ENCODE results near the gene RYR3.

The RYR3 gene

DNA sequence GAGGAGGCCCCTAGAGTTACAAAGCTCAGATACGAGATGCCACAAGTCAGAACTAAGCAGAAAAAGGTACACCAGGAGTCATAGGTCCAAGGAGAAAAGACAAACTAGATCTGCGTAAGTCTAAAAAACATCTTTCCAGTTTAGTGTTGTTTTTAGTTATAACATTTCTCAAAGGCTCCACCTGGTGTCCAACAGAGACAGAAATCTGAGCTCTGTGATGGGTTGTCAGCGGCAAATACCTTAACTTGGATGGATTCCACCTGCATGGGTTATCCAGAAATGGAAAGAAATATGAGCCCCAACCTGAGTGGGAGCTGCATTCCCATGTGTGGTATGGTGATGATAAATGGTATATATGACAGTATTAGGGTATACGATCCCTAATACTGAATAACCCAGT, 418.9 kb downstream of the RYR3 start:
- no peak for DNase-seq

GRCh38 chr15:33730815-33731214, 420.0 kb downstream of the RYR3 start:
- DNase-seq, result no peak

DNA sequence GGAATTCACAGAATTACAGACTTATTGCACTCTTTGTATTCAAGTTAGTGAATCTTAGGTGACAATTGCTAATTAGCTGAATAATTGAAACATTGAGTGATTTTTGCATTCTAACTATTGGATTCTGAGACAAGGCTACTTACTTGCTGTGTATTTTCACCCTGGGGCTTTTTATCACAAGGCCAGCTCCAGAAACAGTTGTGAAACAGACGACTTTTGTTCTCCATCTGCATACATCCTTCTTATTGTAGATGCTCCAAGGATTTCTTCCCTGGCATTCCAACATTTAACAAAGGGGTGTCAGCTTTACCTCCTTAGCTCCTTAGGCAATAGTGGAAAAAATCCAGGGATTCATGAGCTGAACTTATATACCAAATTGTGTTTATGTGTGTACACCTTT, 424.4 kb downstream of the RYR3 start:
- no peak for DNase-seq

GRCh38 chr15:33735637-33736247, 425.0 kb downstream of the RYR3 start:
- DNase-seq, result no peak

GRCh38 chr15:33737687-33738601, 427.2 kb downstream of the RYR3 start:
- DNase-seq, result no peak

- DNase-seq, result no peak
Observed at GRCh38 chr15:33738941-33739664, 428.3 kb downstream of the RYR3 start.

DNA sequence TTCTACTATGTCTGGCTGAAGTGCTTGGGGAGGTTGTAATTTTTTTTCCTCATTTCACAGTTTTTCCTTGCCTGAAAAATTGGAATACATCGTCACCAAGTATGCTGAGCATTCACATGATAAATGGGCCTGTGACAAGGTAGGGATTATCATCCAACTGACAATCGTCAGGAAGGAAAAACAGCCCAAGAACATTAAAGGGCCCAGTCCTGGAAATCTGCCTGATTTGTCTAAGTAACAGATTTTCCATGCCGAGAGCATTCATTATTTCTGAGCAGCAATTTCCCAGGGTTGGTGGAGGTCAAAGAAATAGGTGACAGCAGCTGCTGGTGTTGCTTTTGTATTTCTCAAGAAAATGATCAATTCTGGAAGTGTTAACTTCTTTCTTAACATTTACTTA, 431.5 kb downstream of the RYR3 start:
- DNase-seq, result no peak

DNA sequence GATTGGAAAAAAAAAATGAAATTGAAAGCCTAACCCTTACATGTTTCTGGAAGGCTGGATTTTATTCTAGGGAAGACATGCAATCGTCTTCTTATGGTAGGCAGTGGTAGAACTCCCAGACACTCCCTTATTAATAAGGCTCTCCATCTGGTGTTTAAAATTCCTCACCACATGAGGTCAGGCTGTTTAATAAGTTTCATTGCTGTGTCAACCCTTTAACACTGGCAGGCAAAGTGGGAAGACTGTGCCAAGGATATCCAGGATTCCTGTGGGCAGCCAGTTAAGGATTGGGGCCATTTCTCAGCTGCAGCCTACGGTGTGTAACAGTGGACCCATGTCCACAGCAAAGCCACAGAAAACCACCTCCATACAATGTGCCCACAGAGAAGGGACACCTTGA, 432.0 kb downstream of the RYR3 start:
- no peak for DNase-seq

DNA sequence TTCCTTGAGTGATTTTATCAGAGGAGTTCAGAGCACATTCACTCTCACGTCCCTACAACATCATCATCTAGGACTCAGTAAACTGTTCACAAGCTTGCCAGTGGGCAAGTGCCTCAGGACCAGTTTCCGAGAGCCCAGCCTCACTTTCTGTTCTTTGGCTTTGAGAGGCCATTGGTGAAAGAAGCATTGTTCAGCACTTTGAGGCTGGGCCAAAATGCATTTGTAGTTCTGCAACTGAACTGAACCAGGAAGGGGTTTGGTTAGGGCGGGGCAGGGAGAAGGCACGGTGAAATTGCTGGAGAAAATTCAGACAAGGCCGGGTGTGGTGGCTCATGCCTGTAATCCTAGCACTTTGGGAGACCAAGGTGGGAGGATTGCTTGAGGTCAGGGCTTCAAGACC, 435.4 kb downstream of the RYR3 start:
- DNase-seq, result no peak

DNA sequence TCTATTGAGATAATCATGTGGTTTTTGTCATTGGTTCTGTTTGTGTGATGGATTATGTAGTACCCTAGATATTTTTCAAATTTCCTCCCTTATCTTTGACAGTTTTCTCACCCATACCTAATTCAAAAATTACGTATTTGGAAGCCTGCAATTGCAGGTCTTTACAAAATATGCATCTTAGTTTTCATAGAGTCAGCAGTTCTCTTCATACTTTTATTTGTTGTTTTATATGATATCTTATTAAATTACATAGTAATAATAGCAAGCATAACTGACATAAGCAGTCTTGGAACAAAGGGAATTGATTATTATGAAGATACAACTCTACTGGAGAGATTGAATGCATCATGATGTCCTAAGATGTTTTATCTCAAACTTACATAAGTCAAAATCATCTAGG, 442.2 kb downstream of the RYR3 start:
- no peak for DNase-seq

- no peak for DNase-seq
Observed at GRCh38 chr15:33754242-33754641, 443.5 kb downstream of the RYR3 start.

- no peak for DNase-seq
Observed at GRCh38 chr15:33756961-33757360, 446.2 kb downstream of the RYR3 start.

DNA sequence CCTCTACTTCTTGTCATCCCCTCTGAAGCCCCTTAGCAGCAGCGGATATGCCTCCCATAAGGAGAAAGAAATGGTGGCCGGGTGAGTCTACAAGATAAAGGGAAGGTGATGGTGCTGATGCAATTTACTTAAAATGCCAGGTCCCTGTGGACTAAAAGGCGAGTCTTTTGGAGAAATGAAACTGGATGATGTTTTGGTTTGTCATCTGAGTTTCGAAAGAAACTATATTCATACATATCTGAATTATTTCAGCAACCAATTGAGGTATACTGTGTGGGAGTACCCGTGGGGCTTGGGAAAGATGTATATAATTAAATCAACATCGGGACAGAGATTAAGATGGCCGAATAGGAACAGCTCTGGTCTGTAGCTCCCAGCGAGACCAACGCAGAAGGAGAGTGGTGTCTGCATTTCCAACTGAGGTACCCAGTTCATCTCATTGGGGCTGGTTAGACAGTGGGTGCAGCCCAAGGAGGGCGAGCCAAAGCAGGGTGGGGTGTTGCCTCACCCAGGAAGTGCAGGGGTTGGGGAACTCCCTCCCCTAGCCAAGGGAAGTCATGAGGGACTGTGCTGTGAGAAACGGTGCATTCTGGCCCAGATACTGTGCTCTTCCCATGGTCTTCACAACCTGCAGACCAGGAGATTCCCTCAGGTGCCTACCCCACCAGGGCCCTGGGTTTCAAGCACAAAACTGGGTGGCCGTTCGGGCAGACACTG, 446.9 kb downstream of the RYR3 start:
- DNase-seq, result no peak

GRCh38 chr15:33766389-33766788, 455.6 kb downstream of the RYR3 start:
- DNase-seq, result no peak

- no peak for DNase-seq
Observed at GRCh38 chr15:33768670-33769190, 458.0 kb downstream of the RYR3 start.

DNA sequence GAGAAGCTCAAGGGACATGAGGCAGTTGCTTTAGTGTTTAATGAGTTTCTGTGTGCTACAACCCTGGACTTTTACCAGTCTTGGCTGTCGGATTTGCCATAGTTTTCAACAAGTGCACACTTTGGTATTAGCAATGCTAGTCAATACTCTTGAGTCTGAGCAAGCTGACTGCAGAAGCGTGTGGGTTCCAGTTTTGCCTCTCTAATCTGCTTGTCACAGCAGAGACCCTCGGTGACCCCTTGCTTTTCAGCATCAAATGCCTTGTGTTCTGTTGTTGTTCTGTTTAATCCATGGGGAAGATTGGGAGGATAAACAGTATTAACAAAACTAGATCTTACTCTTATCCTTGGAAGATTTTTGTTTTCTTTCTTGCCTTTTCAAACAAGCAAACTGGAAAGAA, 463.2 kb downstream of the RYR3 start:
- no peak for DNase-seq

DNA sequence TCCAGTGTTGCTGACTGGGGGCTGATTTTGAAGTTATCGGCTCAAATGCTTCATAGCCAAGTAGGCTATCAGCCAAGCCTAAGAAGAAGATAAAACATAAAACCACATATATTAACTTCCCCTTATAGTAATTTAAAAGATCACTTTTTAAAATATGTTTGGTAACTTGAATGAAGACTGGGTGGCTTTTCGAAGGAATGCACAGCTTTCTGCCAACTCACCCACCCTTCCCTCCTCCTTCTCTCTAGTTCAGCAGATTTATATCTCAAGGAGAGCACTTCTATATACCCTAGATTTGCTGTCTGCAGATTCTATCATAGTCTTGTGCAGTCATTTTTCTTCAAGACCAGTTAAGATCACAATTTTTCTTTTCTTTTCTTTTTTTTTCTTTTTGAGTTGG, 468.1 kb downstream of the RYR3 start:
- no peak for DNase-seq

GRCh38 chr15:33780011-33780768, 469.4 kb downstream of the RYR3 start:
- DNase-seq, result no peak

- DNase-seq, result no peak
Observed at GRCh38 chr15:33782966-33783365, 472.2 kb downstream of the RYR3 start.

DNA sequence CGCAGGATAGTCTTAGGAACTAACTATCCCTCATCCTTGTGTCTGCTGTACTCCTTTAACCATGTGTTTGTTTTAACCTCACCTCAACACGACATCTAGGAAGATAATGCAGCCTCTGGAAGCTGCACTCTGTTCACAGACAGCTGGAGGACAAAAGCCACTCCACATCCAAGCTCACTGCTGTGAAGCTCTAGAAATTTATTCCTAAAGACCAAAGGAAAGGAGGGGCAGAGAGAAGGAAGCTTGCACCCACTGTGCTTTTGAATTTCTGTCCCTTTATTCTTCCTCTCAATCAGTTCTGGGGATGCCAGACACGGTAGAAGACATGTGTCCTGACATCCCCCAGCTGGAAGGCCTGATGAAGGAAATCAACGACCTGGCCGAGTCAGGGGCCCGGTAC, 474.6 kb downstream of the RYR3 start:
- no peak for DNase-seq

DNA sequence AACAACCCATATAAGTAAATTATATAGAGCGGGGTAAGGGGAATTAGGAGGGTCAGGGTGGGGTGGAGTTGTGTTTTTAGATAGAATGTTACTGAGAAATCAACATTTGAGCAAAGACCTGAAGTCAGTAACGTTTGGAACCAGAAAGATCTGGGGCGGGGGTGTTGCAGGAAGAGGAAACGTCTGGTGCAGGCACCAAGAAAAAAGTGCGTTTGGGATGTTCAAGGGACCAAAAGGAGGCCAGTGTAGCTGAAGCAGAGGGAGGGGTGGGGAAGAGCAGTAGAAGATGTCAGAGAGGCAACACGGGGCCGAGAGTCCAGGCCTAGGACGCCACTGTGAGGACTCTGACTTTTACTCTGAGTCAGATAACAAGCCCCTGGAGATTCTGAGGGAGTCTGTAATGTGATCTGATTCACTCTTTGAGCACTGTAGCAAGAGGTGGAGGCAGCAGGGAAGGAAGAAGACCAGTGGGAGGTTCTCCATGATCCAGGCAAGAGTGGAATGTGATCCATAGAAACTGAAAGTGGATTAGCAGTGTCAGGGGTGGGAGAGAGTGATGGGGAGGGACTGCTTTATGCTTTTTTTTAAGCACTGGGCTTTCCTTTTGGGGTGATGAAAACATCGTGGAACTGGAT, 478.3 kb downstream of the RYR3 start:
- no peak for DNase-seq

DNA sequence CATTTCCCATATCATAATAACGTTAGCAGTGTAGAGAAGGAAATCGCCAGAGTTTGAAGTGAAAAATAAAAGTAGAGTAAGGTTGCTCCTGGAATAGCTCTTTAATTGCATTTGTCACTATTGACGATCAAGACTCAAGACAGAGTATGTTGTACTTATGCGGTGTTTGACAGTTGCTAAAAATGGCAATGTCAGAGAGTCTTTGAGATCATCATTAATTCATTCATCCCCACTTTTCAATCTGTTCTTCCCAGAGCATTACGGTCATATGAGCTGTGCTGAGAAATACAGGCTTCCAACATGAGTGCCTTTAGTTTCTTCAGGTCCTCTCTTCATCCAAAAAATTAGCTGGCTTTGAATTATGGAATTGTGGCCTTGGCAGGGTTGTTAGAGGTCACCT, 483.7 kb downstream of the RYR3 start:
- DNase-seq, result no peak
